Liver (tissue), 9 donors: ENCODE measurements around the gene RPS5. TPM values are rescaled to one million over a fixed set of nuclear protein-coding genes. Genes with fewer than 3 reads are reported as not detected.

Source experiments
- DNase-seq: peaks from one replicate; pipeline ENCODE4 v3.0.0-alpha.2; 2017; ENCODE audit warnings: low spot score
- H3K27ac ChIP-seq, 2 donors: one replicate each; pipeline ENCODE4 v1.7.0; 2013; ENCODE audit warnings: inconsistent platforms in 2 of 2, low read length in 2 of 2, control low read depth in 1 of 2, low read depth in 1 of 2, mild to moderate bottlenecking in 1 of 2
- H3K27me3 ChIP-seq, 4 donors: one replicate each; pipeline versions ENCODE4 v1.6.1 to v1.7.0; 2013; ENCODE audit warnings: low read length in 3 of 4, inconsistent platforms in 1 of 4, mild to moderate bottlenecking in 1 of 4, moderate library complexity in 1 of 4; ENCODE audit not compliant: control insufficient read depth in 4 of 4, insufficient read depth in 4 of 4
- H3K36me3 ChIP-seq, 4 donors: one replicate each; pipeline versions ENCODE4 v1.6.1 to v1.7.0; 2013; ENCODE audit warnings: low read length in 3 of 4, mild to moderate bottlenecking in 3 of 4, low read depth in 1 of 4, moderate library complexity in 1 of 4; ENCODE audit not compliant: control insufficient read depth in 4 of 4, insufficient read depth in 3 of 4
- H3K4me1 ChIP-seq, 4 donors: one replicate each; pipeline versions ENCODE4 v1.6.1 to v1.7.0; 2013; ENCODE audit warnings: low read length in 3 of 4, mild to moderate bottlenecking in 3 of 4, moderate library complexity in 1 of 4; ENCODE audit not compliant: control insufficient read depth in 4 of 4, insufficient read depth in 4 of 4
- H3K4me3 ChIP-seq, 3 donors: one replicate each; pipeline versions ENCODE4 v1.6.1 to v1.7.0; 2013; ENCODE audit warnings: low read length in 3 of 3, control low read depth in 1 of 3, low read depth in 1 of 3, mild to moderate bottlenecking in 1 of 3
- H3K9ac ChIP-seq, 2 donors: one replicate each; pipeline ENCODE4 v1.7.0; 2013; ENCODE audit warnings: low read length in 2 of 2, mild to moderate bottlenecking in 2 of 2, moderate library complexity in 2 of 2, control low read depth in 1 of 2, low read depth in 1 of 2
- H3K9me3 ChIP-seq, 4 donors: one replicate each; pipeline versions ENCODE4 v1.6.1 to v1.7.0; 2013; ENCODE audit warnings: low read length in 3 of 4; ENCODE audit not compliant: control insufficient read depth in 4 of 4
- EGR1 ChIP-seq, 2 donors: IDR thresholded peaks; 2 replicates each; pipeline ENCODE4 v1.6.1; 2016 to 2018; ENCODE audit warnings: antibody characterized with exemption in 2 of 2, low read depth in 2 of 2
- FOXA1 ChIP-seq: IDR thresholded peaks from 2 replicates; pipeline ENCODE4 v1.6.1; 2016; ENCODE audit warnings: antibody characterized with exemption
- FOXA2 ChIP-seq: IDR thresholded peaks from 2 replicates; pipeline ENCODE4 v1.6.1; 2016; ENCODE audit warnings: antibody characterized with exemption
- GABPA ChIP-seq, 2 donors: IDR thresholded peaks in 1 of 2; conservative IDR thresholded peaks in 1 of 2; 2 replicates each; pipeline ENCODE4 v1.6.1; 2016; ENCODE audit warnings: antibody characterized with exemption in 2 of 2, mild to moderate bottlenecking in 1 of 2, moderate library complexity in 1 of 2
- HNF4A ChIP-seq, 2 donors: conservative IDR thresholded peaks; 2 replicates each; pipeline ENCODE4 v1.6.1; 2016; ENCODE audit warnings: antibody characterized with exemption in 2 of 2, mild to moderate bottlenecking in 2 of 2
- HNF4G ChIP-seq: IDR thresholded peaks from 2 replicates; pipeline ENCODE4 v1.6.1; 2016; ENCODE audit warnings: antibody characterized with exemption
- JUND ChIP-seq, 2 donors: IDR thresholded peaks; 2 replicates each; pipeline ENCODE4 v1.6.1; 2016; ENCODE audit warnings: antibody characterized with exemption in 2 of 2
- NR2F2 ChIP-seq: IDR thresholded peaks from 2 replicates; pipeline ENCODE4 v1.6.1; 2016; ENCODE audit warnings: antibody characterized with exemption
- RAD21 ChIP-seq, 2 donors: IDR thresholded peaks; 2 replicates each; pipeline ENCODE4 v1.6.1; 2016; ENCODE audit warnings: antibody characterized with exemption in 2 of 2, mild to moderate bottlenecking in 2 of 2
- REST ChIP-seq: IDR thresholded peaks from 2 replicates; pipeline ENCODE4 v1.6.1; 2016; ENCODE audit warnings: antibody characterized with exemption, mild to moderate bottlenecking
- RXRA ChIP-seq, 2 donors: IDR thresholded peaks; 2 replicates each; pipeline ENCODE4 v1.6.1; 2017 to 2018; ENCODE audit warnings: antibody characterized with exemption in 2 of 2, mild to moderate bottlenecking in 1 of 2
- SP1 ChIP-seq: IDR thresholded peaks from 2 replicates; pipeline ENCODE4 v1.6.1; 2018; ENCODE audit warnings: antibody characterized with exemption, mild to moderate bottlenecking
- TAF1 ChIP-seq: conservative IDR thresholded peaks from 2 replicates; pipeline ENCODE4 v1.6.1; 2016; ENCODE audit warnings: antibody characterized with exemption, mild to moderate bottlenecking
- YY1 ChIP-seq: IDR thresholded peaks from 2 replicates; pipeline ENCODE4 v1.6.1; 2016; ENCODE audit warnings: antibody characterized with exemption, mild to moderate bottlenecking
- ZBTB33 ChIP-seq: IDR thresholded peaks from 2 replicates; pipeline ENCODE4 v1.6.1; 2016; ENCODE audit warnings: antibody characterized with exemption
- WGBS: extraction: QIAGEN DNeasy Blood & Tissue Kit; methylation state at CpG from one replicate; pipeline ENCODE4 v1.1.7; 2013; 5-methylcytosine and 5-hydroxymethylcytosine counted together
- polyA plus RNA-seq, 2 donors: library from polyadenylated mRNA; stranded (reverse) in 1 of 2; unstranded in 1 of 2; fragments of 200-250 nt in 1 of 2; fragments of >200 nt in 1 of 2; fragmentation: Nextera tagmentation in 1 of 2; extraction: Ambion mirVana in 1 of 2; gene quantifications; one replicate each; pipeline versions ENCODE4 v1.2.1 to v1.2.3, GENCODE V29; 2013 to 2015
- total RNA-seq, 2 donors: library from RNA; depleted of rRNA; stranded (reverse); fragments of >200 nt; gene quantifications; one replicate each; pipeline ENCODE4 v1.2.3, GENCODE V29; 2014
- TF ChIP-seq, protein P1 (sequence below): IDR thresholded peaks from 2 replicates; pipeline ENCODE4 v1.6.1; 2016; ENCODE audit warnings: antibody characterized with exemption
- TF ChIP-seq, protein P2 (sequence below): fragments of 150-350 bp; IDR thresholded peaks from 2 replicates; pipeline ENCODE4 v1.5.1; 2017; ENCODE audit warnings: improper control_type of control experiment, low read depth, low read length; ENCODE audit not compliant: missing input control
- TF ChIP-seq, protein P3 (sequence below): IDR thresholded peaks from 2 replicates; pipeline ENCODE4 v1.6.1; 2016; ENCODE audit warnings: antibody characterized with exemption
- donor health status: healthy.
- donor health status: healthy.
- donor health status: healthy.
- donor health status: healthy.
- donor health status: healthy.

Gene RPS5
- total and polyA plus RNA-seq, 4 donors: 229 to 1,403 (median 628) TPM

- Histone ChIP-seq H3K27ac (no peak overlapping the region), H3K36me3 (peaks cover 16 to 45% (median 30%) of the 10 kb centered on the region in 4 donors), H3K9me3 (peaks cover 11 to 15% (median 13%) of the 10 kb centered on the region in 4 donors), H3K9ac (no peak overlapping the region), H3K4me3 (peak overlapping the region in 1 of 3 donors; percentile 5), H3K27me3 (no peaks in the 10 kb centered on the region), H3K4me1 (no peaks in the 10 kb centered on the region)
- WGBS: 99% methylated on average over 7 of the region's 7 CpGs
- TF ChIP-seq JUND (IDR thresholded peaks at IDR 0.05) (no peak), REST (no peak), SP1 (no peak), HNF4A (conservative IDR thresholded peaks at IDR 0.05) (no peak), NR2F2 (no peak), FOXA1 (no peak), ZBTB33 (no peak), GABPA (IDR thresholded peaks at IDR 0.05 in 1 of 2, conservative IDR thresholded peaks at IDR 0.05 in 1 of 2) (no peak), TAF1 (no peak), EGR1 (IDR thresholded peaks at IDR 0.05; ENCODE audit: low read depth in 2 of 2) (no peak), FOXA2 (no peak), YY1 (no peak), HNF4G (no peak), RXRA (IDR thresholded peaks at IDR 0.05) (no peak), RAD21 (IDR thresholded peaks at IDR 0.05) (no peak)
- TF ChIP-seq, protein P1, sequence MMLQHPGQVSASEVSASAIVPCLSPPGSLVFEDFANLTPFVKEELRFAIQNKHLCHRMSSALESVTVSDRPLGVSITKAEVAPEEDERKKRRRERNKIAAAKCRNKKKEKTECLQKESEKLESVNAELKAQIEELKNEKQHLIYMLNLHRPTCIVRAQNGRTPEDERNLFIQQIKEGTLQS: no peak
- TF ChIP-seq, protein P2, sequence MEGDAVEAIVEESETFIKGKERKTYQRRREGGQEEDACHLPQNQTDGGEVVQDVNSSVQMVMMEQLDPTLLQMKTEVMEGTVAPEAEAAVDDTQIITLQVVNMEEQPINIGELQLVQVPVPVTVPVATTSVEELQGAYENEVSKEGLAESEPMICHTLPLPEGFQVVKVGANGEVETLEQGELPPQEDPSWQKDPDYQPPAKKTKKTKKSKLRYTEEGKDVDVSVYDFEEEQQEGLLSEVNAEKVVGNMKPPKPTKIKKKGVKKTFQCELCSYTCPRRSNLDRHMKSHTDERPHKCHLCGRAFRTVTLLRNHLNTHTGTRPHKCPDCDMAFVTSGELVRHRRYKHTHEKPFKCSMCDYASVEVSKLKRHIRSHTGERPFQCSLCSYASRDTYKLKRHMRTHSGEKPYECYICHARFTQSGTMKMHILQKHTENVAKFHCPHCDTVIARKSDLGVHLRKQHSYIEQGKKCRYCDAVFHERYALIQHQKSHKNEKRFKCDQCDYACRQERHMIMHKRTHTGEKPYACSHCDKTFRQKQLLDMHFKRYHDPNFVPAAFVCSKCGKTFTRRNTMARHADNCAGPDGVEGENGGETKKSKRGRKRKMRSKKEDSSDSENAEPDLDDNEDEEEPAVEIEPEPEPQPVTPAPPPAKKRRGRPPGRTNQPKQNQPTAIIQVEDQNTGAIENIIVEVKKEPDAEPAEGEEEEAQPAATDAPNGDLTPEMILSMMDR: no peak
- TF ChIP-seq, protein P3, sequence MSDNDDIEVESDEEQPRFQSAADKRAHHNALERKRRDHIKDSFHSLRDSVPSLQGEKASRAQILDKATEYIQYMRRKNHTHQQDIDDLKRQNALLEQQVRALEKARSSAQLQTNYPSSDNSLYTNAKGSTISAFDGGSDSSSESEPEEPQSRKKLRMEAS: no peak
- DNase-seq: no peak
These were observed 30.0 kb downstream of the RPS5 start for GRCh38 chr19:58417071-58417470.
